KMS-11 (cell line): ENCODE results near the gene DEFB112.
A peak's percentile ranks its signal among the peaks of the same experiment; 100 is the strongest.

ENCODE experiments used
- H2AFZ ChIP-seq: fragments of 200-600 bp; sonication (generic); 2 replicates; pipeline ENCODE4 v1.6.1; 2016; ENCODE audit warnings: antibody characterized with exemption, mixed run types, low read depth
- H3K27ac ChIP-seq: fragments of 200-600 bp; sonication (generic); 2 replicates; pipeline ENCODE4 v1.6.1; 2016; ENCODE audit warnings: mild to moderate bottlenecking, mixed run types
- H3K27me3 ChIP-seq: fragments of 200-600 bp; sonication (generic); 2 replicates; pipeline ENCODE4 v1.6.1; 2017; ENCODE audit warnings: mild to moderate bottlenecking, low read depth, mixed run types, moderate library complexity; ENCODE audit not compliant: insufficient read depth
- H3K36me3 ChIP-seq: fragments of 200-600 bp; sonication (generic); 2 replicates; pipeline ENCODE4 v1.6.1; 2017; ENCODE audit warnings: mild to moderate bottlenecking, mixed run types; ENCODE audit not compliant: insufficient read depth
- H3K4me1 ChIP-seq: fragments of 200-600 bp; sonication (generic); 2 replicates; pipeline ENCODE4 v1.6.1; 2016; ENCODE audit warnings: mild to moderate bottlenecking, low read depth, mixed run types; ENCODE audit not compliant: poor library complexity, severe bottlenecking
- H3K4me2 ChIP-seq: fragments of 200-600 bp; sonication (generic); 2 replicates; pipeline ENCODE4 v1.7.0; 2016; ENCODE audit warnings: mild to moderate bottlenecking, mixed run types
- H3K4me3 ChIP-seq: fragments of 200-600 bp; sonication (generic); IDR thresholded peaks from 2 replicates; pipeline ENCODE4 v1.6.1; 2017; ENCODE audit warnings: low read depth, low read length, mixed read lengths; ENCODE audit not compliant: insufficient read depth
- H3K79me2 ChIP-seq: fragments of 200-600 bp; sonication (generic); 2 replicates; pipeline ENCODE4 v1.6.1; 2016; ENCODE audit warnings: low read depth, mixed run types; ENCODE audit not compliant: insufficient read depth
- H3K9ac ChIP-seq: fragments of 200-600 bp; sonication (generic); 2 replicates; pipeline ENCODE4 v1.6.1; 2016; ENCODE audit warnings: mild to moderate bottlenecking, mixed run types
- H4K20me1 ChIP-seq: fragments of 200-600 bp; sonication (generic); 2 replicates; pipeline ENCODE4 v1.6.1; 2016; ENCODE audit warnings: mild to moderate bottlenecking, mixed run types; ENCODE audit not compliant: insufficient read depth
- TF ChIP-seq, protein P1 (sequence below): fragments of 200-600 bp; sonication (generic); conservative IDR thresholded peaks from 2 replicates; pipeline ENCODE4 v1.6.1; 2017; ENCODE audit warnings: low read depth, mild to moderate bottlenecking, antibody characterized with exemption, low read length, moderate library complexity, mixed read lengths

Gene DEFB112

DNA sequence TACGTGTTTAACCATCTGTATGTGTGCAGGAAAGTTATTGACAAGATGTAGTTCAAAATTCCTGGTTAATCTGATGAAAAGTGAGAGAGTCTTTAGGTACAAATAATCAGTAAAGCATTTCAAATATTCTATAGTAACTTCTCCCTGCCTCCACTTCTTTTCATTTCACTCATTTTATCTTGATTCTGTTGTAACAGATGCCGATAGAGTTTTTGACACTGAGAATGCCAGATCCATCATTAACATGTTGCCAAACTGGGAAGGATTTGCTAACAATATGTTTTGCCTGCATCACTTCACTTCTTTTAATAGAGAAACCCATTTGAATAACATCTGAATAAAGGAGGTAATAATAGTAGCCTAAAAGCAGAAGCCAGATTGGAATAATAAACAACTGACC lies 20.4 kb upstream of the DEFB112 start:
- Histone ChIP-seq H3K4me1 (no peaks in the 10 kb centered on the region), H3K79me2 (no peaks in the 10 kb centered on the region), H3K4me3 (no peak overlapping the region), H3K4me2 (no peak overlapping the region), H3K27ac (no peak overlapping the region), H3K9ac (no peak overlapping the region), H4K20me1 (no peaks in the 10 kb centered on the region), H3K36me3 (no peaks in the 10 kb centered on the region), H2AFZ (no peak overlapping the region), H3K27me3 (no peaks in the 10 kb centered on the region)
- TF ChIP-seq, protein P1, sequence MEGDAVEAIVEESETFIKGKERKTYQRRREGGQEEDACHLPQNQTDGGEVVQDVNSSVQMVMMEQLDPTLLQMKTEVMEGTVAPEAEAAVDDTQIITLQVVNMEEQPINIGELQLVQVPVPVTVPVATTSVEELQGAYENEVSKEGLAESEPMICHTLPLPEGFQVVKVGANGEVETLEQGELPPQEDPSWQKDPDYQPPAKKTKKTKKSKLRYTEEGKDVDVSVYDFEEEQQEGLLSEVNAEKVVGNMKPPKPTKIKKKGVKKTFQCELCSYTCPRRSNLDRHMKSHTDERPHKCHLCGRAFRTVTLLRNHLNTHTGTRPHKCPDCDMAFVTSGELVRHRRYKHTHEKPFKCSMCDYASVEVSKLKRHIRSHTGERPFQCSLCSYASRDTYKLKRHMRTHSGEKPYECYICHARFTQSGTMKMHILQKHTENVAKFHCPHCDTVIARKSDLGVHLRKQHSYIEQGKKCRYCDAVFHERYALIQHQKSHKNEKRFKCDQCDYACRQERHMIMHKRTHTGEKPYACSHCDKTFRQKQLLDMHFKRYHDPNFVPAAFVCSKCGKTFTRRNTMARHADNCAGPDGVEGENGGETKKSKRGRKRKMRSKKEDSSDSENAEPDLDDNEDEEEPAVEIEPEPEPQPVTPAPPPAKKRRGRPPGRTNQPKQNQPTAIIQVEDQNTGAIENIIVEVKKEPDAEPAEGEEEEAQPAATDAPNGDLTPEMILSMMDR: no peak

DNA sequence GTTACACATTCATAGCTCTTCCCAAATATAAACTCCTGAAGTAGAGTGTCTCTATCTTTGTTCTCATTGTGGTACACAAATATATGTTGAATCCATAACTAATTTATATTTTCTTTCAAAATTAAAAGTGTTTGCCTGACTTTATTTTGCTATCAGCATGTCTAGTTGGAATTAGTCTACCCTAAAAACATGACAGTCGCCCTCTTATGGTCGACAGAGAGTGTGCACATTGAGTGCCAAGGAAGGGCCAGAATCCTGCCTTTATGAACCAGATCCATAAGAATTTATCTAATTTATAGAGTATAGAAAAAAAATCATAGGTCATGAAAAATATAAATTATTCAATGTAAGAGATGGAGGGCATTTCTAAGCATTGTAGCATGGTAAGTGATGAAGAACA lies 12.3 kb upstream of the DEFB112 start:
- Histone ChIP-seq H3K27me3 (no peaks in the 10 kb centered on the region), H3K4me1 (no peaks in the 10 kb centered on the region), H3K79me2 (no peaks in the 10 kb centered on the region), H3K9ac (no peak overlapping the region), H3K27ac (no peak overlapping the region), H4K20me1 (no peaks in the 10 kb centered on the region), H3K36me3 (no peaks in the 10 kb centered on the region; the same call in 1 of the 2 replicates), H2AFZ (no peak overlapping the region), H3K4me3 (no peak overlapping the region), H3K4me2 (no peak overlapping the region)
- TF ChIP-seq, protein P1: peak; percentile 38; the same call in 1 of the 2 replicates

DNA sequence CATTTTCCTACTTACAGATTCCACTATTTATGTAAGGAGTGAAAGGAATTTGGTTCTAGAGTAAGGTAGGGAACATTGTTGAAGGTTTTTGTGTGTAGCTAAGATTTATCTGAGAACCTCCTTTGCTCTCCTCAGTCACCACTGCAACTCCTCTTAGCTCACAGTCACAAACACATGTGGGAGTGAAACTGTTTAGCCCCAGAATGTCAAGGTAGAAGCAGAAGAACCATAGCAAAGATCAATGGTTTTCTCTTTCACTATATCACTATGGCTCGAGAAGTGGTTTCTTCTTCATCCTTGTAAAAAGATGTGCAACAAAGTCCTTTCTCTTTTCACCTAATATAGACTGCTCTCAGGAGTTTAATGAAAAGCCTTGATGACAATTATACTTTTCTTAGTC lies 6.5 kb upstream of the DEFB112 start:
- TF ChIP-seq, protein P1: no peak
- Histone ChIP-seq H3K27ac (no peak overlapping the region), H3K4me2 (no peak overlapping the region), H3K4me3 (no peak overlapping the region), H3K36me3 (no peaks in the 10 kb centered on the region), H3K9ac (no peak overlapping the region), H3K27me3 (no peaks in the 10 kb centered on the region), H3K4me1 (no peaks in the 10 kb centered on the region), H4K20me1 (no peaks in the 10 kb centered on the region), H2AFZ (no peak overlapping the region), H3K79me2 (no peaks in the 10 kb centered on the region)

DNA sequence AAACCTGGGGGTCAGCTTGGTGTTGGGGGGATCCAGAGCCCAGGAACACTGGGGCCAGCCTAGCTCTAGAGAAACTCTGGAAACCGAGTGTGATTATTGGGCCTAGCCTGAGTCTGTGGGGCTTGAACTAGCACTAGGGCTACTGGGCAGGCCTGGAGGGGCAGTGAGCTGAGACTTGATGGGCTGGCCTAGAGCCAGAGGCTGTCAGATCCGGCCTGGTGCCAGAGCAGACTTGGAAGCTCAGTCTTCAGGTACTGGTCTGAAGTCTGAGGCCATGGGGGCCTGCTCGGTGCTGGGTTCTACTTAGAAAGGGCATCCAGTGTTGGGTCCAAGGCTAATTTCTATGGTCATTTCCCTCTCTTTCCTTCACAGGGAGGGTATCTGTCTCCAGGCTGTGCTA lies 2.7 kb downstream of the DEFB112 start:
- no peaks in the 10 kb centered on the region for H4K20me1 ChIP-seq
- H3K79me2 ChIP-seq: no peaks in the 10 kb centered on the region

More for the DNA sequence above, 2.7 kb downstream of the DEFB112 start:
- no peak overlapping the region for H3K9ac ChIP-seq
- H2AFZ ChIP-seq: no peak overlapping the region
- H3K36me3 ChIP-seq: no peaks in the 10 kb centered on the region
- no peak overlapping the region for H3K4me3 ChIP-seq
- TF ChIP-seq, protein P1: no peak
- H3K27me3 ChIP-seq: no peaks in the 10 kb centered on the region
- H3K4me2 ChIP-seq: no peak overlapping the region
- H3K27ac ChIP-seq: no peak overlapping the region
- no peaks in the 10 kb centered on the region for H3K4me1 ChIP-seq
